Right lobe of liver (tissue), 6 donors: Measurements from ENCODE around the gene NHSL2. TPM values are rescaled to one million over a fixed set of nuclear protein-coding genes. Genes with fewer than 3 reads are reported as not detected.
A peak's percentile ranks its signal among the peaks of the same experiment; 100 is the strongest.

Experiments
- ATAC-seq, 4 donors: fragments of 200-7000 bp; cut with Tn5 transposase; one replicate each; pipeline ENCODE4 v1.9.1; 2020; ENCODE audit warnings: mild to moderate bottlenecking in 4 of 4, moderate library complexity in 4 of 4
- DNase-seq, 3 donors: peaks; one replicate each; pipeline ENCODE4 v3.0.0-alpha.2; 2020
- H3K27ac ChIP-seq, 3 donors: fragments of 200-600 bp; one replicate each; pipeline ENCODE4 v1.8.0; 2022
- H3K27me3 ChIP-seq, 2 donors: fragments of 200-600 bp; one replicate each; pipeline ENCODE4 v1.8.0; 2022
- H3K36me3 ChIP-seq, 4 donors: fragments of 200-600 bp; sonication (generic) in 1 of 4; one replicate each; pipeline versions ENCODE4 v1.5.1 to v1.8.0; 2017 to 2022; ENCODE audit warnings: control low read depth in 1 of 4
- H3K4me1 ChIP-seq, 4 donors: fragments of 200-600 bp; sonication (generic) in 1 of 4; one replicate each; pipeline versions ENCODE4 v1.5.1 to v1.8.0; 2017 to 2022; ENCODE audit warnings: control low read depth in 1 of 4
- H3K4me3 ChIP-seq, 3 donors: fragments of 200-600 bp; one replicate each; pipeline ENCODE4 v1.8.0; 2022
- H3K9me3 ChIP-seq, 4 donors: fragments of 200-600 bp; sonication (generic) in 1 of 4; one replicate each; pipeline versions ENCODE4 v1.5.1 to v1.8.0; 2017 to 2022; ENCODE audit warnings: control low read depth in 1 of 4
- POLR2A ChIP-seq: fragments of 450-650 bp; IDR thresholded peaks from one replicate; pipeline ENCODE4 v1.6.1; 2017; ENCODE audit warnings: antibody characterized with exemption, mild to moderate bottlenecking
- WGBS: methylation state at CpG from one replicate; pipeline ENCODE4 v1.1.6; 2018; ENCODE audit warnings: low coverage, low lambda C conversion rate; ENCODE audit not compliant: insufficient coverage; ENCODE audit errors: missing lambda C conversion rate; 5-methylcytosine and 5-hydroxymethylcytosine counted together
- intact Hi-C, 2 donors: fragments of 100-400 bp; cut with DNase I; formaldehyde crosslinking; loops; one replicate each; pipeline versions ENCODE4 v1.11.2 to v1.14.1; 2022
- total RNA-seq, 6 experiments: library from RNA; depleted of rRNA in 2 of 6; stranded (reverse); fragments of >200 nt in 2 of 6; fragmentation: NEBNext Ultra II Directional in 3 of 6; extraction: Animal tissue kit (Norgen Biotek cat#: 25700) in 3 of 6; gene quantifications; one replicate each; pipeline versions ENCODE4 v1.1.0 to v1.2.4, GENCODE V29; 2016 to 2023
- TF ChIP-seq, protein P1 (sequence below), 4 donors: fragments of 200-600 bp in 3 of 4; fragments of 450-650 bp in 1 of 4; IDR thresholded peaks; one replicate each; pipeline versions ENCODE4 v1.5.1 to v1.8.0; 2016 to 2022; ENCODE audit warnings: antibody characterized with exemption in 4 of 4, mild to moderate bottlenecking in 2 of 4
- donor health status: DM: no; HTN: yes; CAD: no.
- donor health status: DM: no; HTN: no; CAD: no.
- donor health status: DM: no; HTN: no; CAD: no.
- donor health status: DM: no; HTN: yes; CAD: no.
- donor health status: DM: no; HTN: yes; CAD: no.

Gene NHSL2
- total RNA-seq, 6 experiments from 2014 or later = 0.81 to 2.1 (median 1.3) TPM

- H3K27ac ChIP-seq = no peak overlapping the region
- H3K27me3 ChIP-seq = no peaks in the 10 kb centered on the region
- intact Hi-C loops = no loop called here
- H3K4me1 ChIP-seq = no peaks in the 10 kb centered on the region
- H3K36me3 ChIP-seq = no peaks in the 10 kb centered on the region
- no peak for DNase-seq
- H3K4me3 ChIP-seq = no peak overlapping the region
- no peak for TF ChIP-seq POLR2A
- TF ChIP-seq, protein P1, sequence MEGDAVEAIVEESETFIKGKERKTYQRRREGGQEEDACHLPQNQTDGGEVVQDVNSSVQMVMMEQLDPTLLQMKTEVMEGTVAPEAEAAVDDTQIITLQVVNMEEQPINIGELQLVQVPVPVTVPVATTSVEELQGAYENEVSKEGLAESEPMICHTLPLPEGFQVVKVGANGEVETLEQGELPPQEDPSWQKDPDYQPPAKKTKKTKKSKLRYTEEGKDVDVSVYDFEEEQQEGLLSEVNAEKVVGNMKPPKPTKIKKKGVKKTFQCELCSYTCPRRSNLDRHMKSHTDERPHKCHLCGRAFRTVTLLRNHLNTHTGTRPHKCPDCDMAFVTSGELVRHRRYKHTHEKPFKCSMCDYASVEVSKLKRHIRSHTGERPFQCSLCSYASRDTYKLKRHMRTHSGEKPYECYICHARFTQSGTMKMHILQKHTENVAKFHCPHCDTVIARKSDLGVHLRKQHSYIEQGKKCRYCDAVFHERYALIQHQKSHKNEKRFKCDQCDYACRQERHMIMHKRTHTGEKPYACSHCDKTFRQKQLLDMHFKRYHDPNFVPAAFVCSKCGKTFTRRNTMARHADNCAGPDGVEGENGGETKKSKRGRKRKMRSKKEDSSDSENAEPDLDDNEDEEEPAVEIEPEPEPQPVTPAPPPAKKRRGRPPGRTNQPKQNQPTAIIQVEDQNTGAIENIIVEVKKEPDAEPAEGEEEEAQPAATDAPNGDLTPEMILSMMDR (IDR thresholded peaks at IDR 0.05) = no peak
- H3K9me3 ChIP-seq = no peaks in the 10 kb centered on the region
- WGBS = 67% methylated on average over 1 of the region's 1 CpG
- no peak for ATAC-seq
These were observed 176.3 kb downstream of the NHSL2 start for GRCh38 chrX:72086995-72087394.

DNA sequence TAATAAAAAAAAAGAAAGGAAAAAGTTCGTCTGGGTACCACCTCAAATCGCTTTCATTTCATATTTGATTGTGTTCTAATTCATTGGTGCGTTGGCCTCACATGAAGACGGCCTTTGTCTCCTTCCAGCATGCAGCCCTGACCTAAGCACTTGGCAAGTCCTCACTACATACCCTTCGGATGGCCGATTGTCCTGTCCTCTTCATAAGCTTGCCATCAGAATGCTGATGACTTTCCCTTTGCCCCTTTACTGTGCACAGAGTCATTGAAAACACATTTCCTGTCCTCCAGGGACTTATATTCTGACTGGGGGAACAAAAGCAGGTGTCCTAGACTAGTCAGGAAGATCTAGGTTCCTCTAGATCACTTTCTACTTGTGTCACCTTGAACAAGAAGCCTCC lies 178.1 kb downstream of the NHSL2 start:
- Histone ChIP-seq H3K36me3 (no peaks in the 10 kb centered on the region), H3K27me3 (no peaks in the 10 kb centered on the region), H3K4me1 (no peaks in the 10 kb centered on the region), H3K27ac (no peak overlapping the region), H3K4me3 (no peak overlapping the region), H3K9me3 (no peaks in the 10 kb centered on the region)
- intact Hi-C loops = no loop called here
- TF ChIP-seq POLR2A = no peak
- TF ChIP-seq, protein P1 (IDR thresholded peaks at IDR 0.05) = no peak
- WGBS = 68% methylated on average over 6 of the region's 6 CpGs
- ATAC-seq (no peak), DNase-seq (no peak)

DNA sequence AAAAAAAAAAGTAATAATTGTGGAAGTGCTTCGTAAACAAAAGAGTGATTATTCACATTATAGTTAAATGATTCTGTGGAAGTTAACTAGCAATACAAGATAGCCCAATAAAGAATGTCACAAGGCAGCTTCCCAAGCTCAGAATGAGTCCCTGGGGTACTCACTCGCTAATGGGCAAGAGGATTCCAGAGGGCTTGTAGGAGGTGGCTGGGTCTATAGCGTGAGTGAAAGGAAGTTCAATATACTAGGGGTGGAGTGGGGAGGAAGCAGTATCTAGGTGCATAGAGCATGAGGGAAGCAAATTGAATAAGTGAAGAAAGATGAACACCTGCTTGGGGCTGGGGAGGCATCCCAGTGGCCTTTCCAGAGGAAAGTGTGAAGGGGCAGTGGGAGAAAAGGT lies 178.6 kb downstream of the NHSL2 start:
- intact Hi-C loops = no loop called here
- Histone ChIP-seq H3K27me3 (no peaks in the 10 kb centered on the region), H3K4me1 (no peaks in the 10 kb centered on the region), H3K27ac (no peak overlapping the region), H3K9me3 (no peaks in the 10 kb centered on the region), H3K4me3 (no peak overlapping the region), H3K36me3 (no peaks in the 10 kb centered on the region)
- ATAC-seq = no peak
- 57% methylated on average over 3 of the region's 3 CpGs for WGBS
- DNase-seq = no peak
- TF ChIP-seq, protein P1 (IDR thresholded peaks at IDR 0.05) = no peak
- no peak for TF ChIP-seq POLR2A

GRCh38 chrX:72094894-72095293 lies 184.2 kb downstream of the NHSL2 start:
- 39% methylated on average over 4 of the region's 4 CpGs for WGBS
- Histone ChIP-seq H3K9me3 (no peaks in the 10 kb centered on the region), H3K4me3 (no peak overlapping the region), H3K27ac (no peak overlapping the region), H3K27me3 (no peaks in the 10 kb centered on the region), H3K4me1 (no peaks in the 10 kb centered on the region), H3K36me3 (no peaks in the 10 kb centered on the region)
- intact Hi-C loops = no loop called here
- TF ChIP-seq, protein P1 (IDR thresholded peaks at IDR 0.05) = no peak
- no peak for TF ChIP-seq POLR2A
- DNase-seq (peak in 1 of 3 donors; percentile 44), ATAC-seq (peak; percentile 68 to 80 (median 75))

GRCh38 chrX:72095370-72095769 lies 184.7 kb downstream of the NHSL2 start:
- DNase-seq = no peak
- Histone ChIP-seq H3K4me3 (no peak overlapping the region), H3K27ac (no peak overlapping the region), H3K27me3 (no peaks in the 10 kb centered on the region), H3K4me1 (no peaks in the 10 kb centered on the region), H3K36me3 (no peaks in the 10 kb centered on the region), H3K9me3 (no peaks in the 10 kb centered on the region)
- no peak for TF ChIP-seq POLR2A
- TF ChIP-seq, protein P1 (IDR thresholded peaks at IDR 0.05) = no peak
- intact Hi-C loops = no loop called here
- peak in 2 of 4 donors; percentile 32 to 43 for ATAC-seq
- WGBS = 67% methylated on average over 1 of the region's 2 CpGs
